H9 (cell line): ENCODE measurements around the gene ERC2. TPM values are rescaled to one million over a fixed set of nuclear protein-coding genes. Genes with fewer than 3 reads are reported as not detected.
A peak's percentile ranks its signal among the peaks of the same experiment; 100 is the strongest.

Experiments
- DNase-seq: peaks from one replicate; pipeline ENCODE4 v3.0.0-alpha.2; 2017
- H2AFZ ChIP-seq: one replicate; pipeline ENCODE4 v1.6.1; 2013; ENCODE audit warnings: mild to moderate bottlenecking, low read length, control low read depth, moderate library complexity
- H2AK5ac ChIP-seq: 2 replicates; pipeline ENCODE4 v1.6.1; 2013; ENCODE audit warnings: low read length, control low read depth, mixed read lengths; ENCODE audit not compliant: insufficient read length
- H2BK120ac ChIP-seq: one replicate; pipeline ENCODE4 v1.6.1; 2013; ENCODE audit warnings: low read depth, mild to moderate bottlenecking, low read length, control low read depth, inconsistent platforms; ENCODE audit not compliant: poor library complexity, severe bottlenecking
- H2BK12ac ChIP-seq: 2 replicates; pipeline ENCODE4 v1.6.1; 2013; ENCODE audit warnings: low read length, control low read depth, mixed read lengths, low read depth; ENCODE audit not compliant: insufficient read length
- H2BK15ac ChIP-seq: 2 replicates; pipeline ENCODE4 v1.6.1; 2013; ENCODE audit warnings: low read depth, low read length, control low read depth
- H2BK20ac ChIP-seq: one replicate; pipeline ENCODE4 v1.6.1; 2013; ENCODE audit warnings: low read depth, mild to moderate bottlenecking, low read length, control low read depth, inconsistent platforms; ENCODE audit not compliant: poor library complexity, severe bottlenecking
- H2BK5ac ChIP-seq: 2 replicates; pipeline ENCODE4 v1.6.1; 2013; ENCODE audit warnings: low read length, control low read depth, mixed read lengths; ENCODE audit not compliant: insufficient read length
- H3K14ac ChIP-seq: 2 replicates; pipeline ENCODE4 v1.6.1; 2013; ENCODE audit warnings: low read length, control low read depth; ENCODE audit not compliant: insufficient read depth
- H3K18ac ChIP-seq: 2 replicates; pipeline ENCODE4 v1.6.1; 2013; ENCODE audit warnings: low read depth, mild to moderate bottlenecking, mixed read lengths, low read length, control low read depth; ENCODE audit not compliant: insufficient read length
- H3K23ac ChIP-seq: 2 replicates; pipeline ENCODE4 v1.6.1; 2013; ENCODE audit warnings: low read length, control low read depth, mixed read lengths, low read depth; ENCODE audit not compliant: insufficient read length
- H3K23me2 ChIP-seq: 2 replicates; pipeline ENCODE4 v1.6.1; 2013; ENCODE audit warnings: low read depth, mild to moderate bottlenecking, mixed read lengths, low read length, control low read depth; ENCODE audit not compliant: insufficient read length, poor library complexity, severe bottlenecking
- H3K27ac ChIP-seq: 2 replicates; pipeline ENCODE4 v1.5.1; 2013; ENCODE audit warnings: low read length, control low read depth, mixed read lengths, low read depth; ENCODE audit not compliant: insufficient read length
- H3K27me3 ChIP-seq: 2 replicates; pipeline ENCODE4 v1.6.1; 2013; ENCODE audit warnings: low read length, control low read depth, inconsistent platforms; ENCODE audit not compliant: insufficient read depth
- H3K4ac ChIP-seq: 2 replicates; pipeline ENCODE4 v1.6.1; 2013; ENCODE audit warnings: low read depth, mild to moderate bottlenecking, control low read depth, inconsistent platforms, low read length, moderate library complexity
- H3K4me1 ChIP-seq: 2 replicates; pipeline ENCODE4 v1.6.1; 2013; ENCODE audit warnings: low read length, control low read depth, inconsistent platforms; ENCODE audit not compliant: insufficient read depth
- H3K4me2 ChIP-seq: 2 replicates; pipeline ENCODE4 v1.6.1; 2013; ENCODE audit warnings: low read length, control low read depth, mixed read lengths; ENCODE audit not compliant: insufficient read length, insufficient read depth
- H3K56ac ChIP-seq: 2 replicates; pipeline ENCODE4 v1.6.1; 2013; ENCODE audit warnings: low read depth, mild to moderate bottlenecking, mixed read lengths, low read length, control low read depth; ENCODE audit not compliant: insufficient read length
- H3K79me1 ChIP-seq: 2 replicates; pipeline ENCODE4 v1.6.1; 2013; ENCODE audit warnings: low read depth, mild to moderate bottlenecking, moderate library complexity, low read length, control low read depth, inconsistent platforms; ENCODE audit not compliant: insufficient read depth, poor library complexity, severe bottlenecking
- H3K79me2 ChIP-seq: 2 replicates; pipeline ENCODE4 v1.6.1; 2013; ENCODE audit warnings: low read length, control low read depth, inconsistent platforms; ENCODE audit not compliant: insufficient read depth
- H3K9ac ChIP-seq: 2 replicates; pipeline ENCODE4 v1.6.1; 2013; ENCODE audit warnings: low read length, control low read depth, mixed read lengths; ENCODE audit not compliant: insufficient read length; ENCODE audit errors: extremely low read depth
- H3K9me3 ChIP-seq: one replicate; pipeline ENCODE4 v1.6.1; 2013; ENCODE audit warnings: low read depth, low read length, inconsistent platforms; ENCODE audit not compliant: control insufficient read depth
- H3T11ph ChIP-seq: one replicate; pipeline ENCODE4 v1.6.1; 2013; ENCODE audit warnings: mild to moderate bottlenecking, low read length, control low read depth, inconsistent platforms
- H4K20me1 ChIP-seq: one replicate; pipeline ENCODE4 v1.6.1; 2013; ENCODE audit not compliant: control insufficient read depth, insufficient read length, insufficient read depth
- H4K5ac ChIP-seq: 2 replicates; pipeline ENCODE4 v1.6.1; 2013; ENCODE audit warnings: low read depth, mild to moderate bottlenecking, mixed read lengths, low read length, control low read depth; ENCODE audit not compliant: insufficient read length
- H4K8ac ChIP-seq: replicated peaks from 2 replicates; pipeline ENCODE4 v1.6.1; 2013; ENCODE audit warnings: low read length, control low read depth, mixed read lengths, low read depth; ENCODE audit not compliant: insufficient read length
- H4K91ac ChIP-seq: 2 replicates; pipeline ENCODE4 v1.6.1; 2013; ENCODE audit warnings: low read depth, mild to moderate bottlenecking, moderate library complexity, mixed read lengths, low read length, control low read depth; ENCODE audit not compliant: insufficient read length
- H3K27ac Mint-ChIP-seq, 3 experiments: 2 replicates in 2 of 3; 3 replicates in 1 of 3; pipeline ENCODE4 v1.8.0; 2020 to 2021; ENCODE audit warnings: mixed read lengths in 3 of 3, mild to moderate bottlenecking in 1 of 3, moderate library complexity in 1 of 3
- H3K27me3 Mint-ChIP-seq: 2 replicates; pipeline ENCODE4 v1.8.0; 2021; ENCODE audit warnings: low read depth, mild to moderate bottlenecking, moderate library complexity, mixed read lengths
- H3K36me3 Mint-ChIP-seq, 3 experiments: 2 replicates in 2 of 3; 3 replicates in 1 of 3; pipeline ENCODE4 v1.8.0; 2020 to 2021; ENCODE audit warnings: low read depth in 3 of 3, mixed read lengths in 3 of 3; ENCODE audit not compliant: insufficient read depth in 1 of 3
- H3K4me1 Mint-ChIP-seq, 2 experiments: 2 replicates each; pipeline ENCODE4 v1.8.0; 2020; ENCODE audit warnings: mixed read lengths in 2 of 2
- H3K4me3 Mint-ChIP-seq, 2 experiments: 2 replicates in 1 of 2; 3 replicates in 1 of 2; pipeline ENCODE4 v1.8.0; 2020 to 2021; ENCODE audit warnings: mild to moderate bottlenecking in 2 of 2, mixed read lengths in 2 of 2, moderate library complexity in 1 of 2
- H3K9me3 Mint-ChIP-seq, 2 experiments: 2 replicates in 1 of 2; 3 replicates in 1 of 2; pipeline ENCODE4 v1.8.0; 2020; ENCODE audit warnings: mild to moderate bottlenecking in 2 of 2, mixed read lengths in 2 of 2, moderate library complexity in 1 of 2
- WGBS: extraction: QIAGEN DNeasy Blood & Tissue Kit; methylation state at CpG from one replicate; pipeline ENCODE4 v1.1.7; 2013; ENCODE audit warnings: missing lambda C conversion rate, low lambda C conversion rate, mixed read lengths; ENCODE audit not compliant: insufficient read length; ENCODE audit errors: extremely low coverage; 5-methylcytosine and 5-hydroxymethylcytosine counted together
- total RNA-seq: library from RNA; stranded (reverse); gene quantifications from 2 replicates; pipeline ENCODE4 v1.2.1, GENCODE V29; 2021
- TF ChIP-seq, protein P1 (sequence below): fragments of 200-600 bp; sonication (generic); conservative IDR thresholded peaks from 3 replicates; pipeline ENCODE4 v1.8.0; 2021; ENCODE audit warnings: antibody characterized with exemption, mild to moderate bottlenecking

The ERC2 gene
- total RNA-seq, 1 experiment from 2014 or later: 15.4 TPM

DNA sequence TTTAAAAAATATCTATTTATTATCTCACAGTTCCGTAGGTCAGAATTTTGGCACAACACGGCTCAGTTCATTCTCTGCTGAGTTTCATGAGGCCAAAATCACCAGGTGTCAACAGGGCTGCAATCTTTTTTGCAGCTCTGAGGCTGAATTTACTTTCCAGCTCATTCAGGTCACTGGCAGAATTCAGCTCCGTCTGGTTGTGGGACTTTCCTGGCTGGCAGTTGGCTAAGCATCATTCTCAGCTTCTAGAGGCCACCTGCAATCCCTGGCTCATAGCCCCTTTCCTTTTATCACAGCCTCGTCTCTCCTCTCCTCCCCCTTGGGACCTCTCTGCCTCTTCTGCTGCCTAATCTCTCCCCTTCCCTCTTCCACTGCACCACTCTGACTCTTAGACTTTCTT, 807.1 kb downstream of the ERC2 start:
- no peak overlapping the region for H3K14ac ChIP-seq
- no peak overlapping the region for H2BK12ac ChIP-seq
- Mint-ChIP-seq H3K27me3 (no peaks in the 10 kb centered on the region), H3K9me3 (no peaks in the 10 kb centered on the region), H3K4me1 (peaks cover 58 to 64% of the 10 kb centered on the region in 2 experiments), H3K36me3 (no peaks in the 10 kb centered on the region), H3K4me3 (no peak overlapping the region), H3K27ac (peak overlapping the region in 1 of 3 experiments; percentile 33; a peak in 2 of 7 replicates)
- no peak overlapping the region for H2BK5ac ChIP-seq
- H3K18ac ChIP-seq: no peak overlapping the region
- TF ChIP-seq, protein P1, sequence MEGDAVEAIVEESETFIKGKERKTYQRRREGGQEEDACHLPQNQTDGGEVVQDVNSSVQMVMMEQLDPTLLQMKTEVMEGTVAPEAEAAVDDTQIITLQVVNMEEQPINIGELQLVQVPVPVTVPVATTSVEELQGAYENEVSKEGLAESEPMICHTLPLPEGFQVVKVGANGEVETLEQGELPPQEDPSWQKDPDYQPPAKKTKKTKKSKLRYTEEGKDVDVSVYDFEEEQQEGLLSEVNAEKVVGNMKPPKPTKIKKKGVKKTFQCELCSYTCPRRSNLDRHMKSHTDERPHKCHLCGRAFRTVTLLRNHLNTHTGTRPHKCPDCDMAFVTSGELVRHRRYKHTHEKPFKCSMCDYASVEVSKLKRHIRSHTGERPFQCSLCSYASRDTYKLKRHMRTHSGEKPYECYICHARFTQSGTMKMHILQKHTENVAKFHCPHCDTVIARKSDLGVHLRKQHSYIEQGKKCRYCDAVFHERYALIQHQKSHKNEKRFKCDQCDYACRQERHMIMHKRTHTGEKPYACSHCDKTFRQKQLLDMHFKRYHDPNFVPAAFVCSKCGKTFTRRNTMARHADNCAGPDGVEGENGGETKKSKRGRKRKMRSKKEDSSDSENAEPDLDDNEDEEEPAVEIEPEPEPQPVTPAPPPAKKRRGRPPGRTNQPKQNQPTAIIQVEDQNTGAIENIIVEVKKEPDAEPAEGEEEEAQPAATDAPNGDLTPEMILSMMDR: no peak
- no peak overlapping the region for H3K4ac ChIP-seq
- H2BK120ac ChIP-seq: no peak overlapping the region
- no peaks in the 10 kb centered on the region for H4K20me1 ChIP-seq
- no peak overlapping the region for H3K23ac ChIP-seq
- no peak overlapping the region for H4K5ac ChIP-seq
- H3K9ac ChIP-seq: no peak overlapping the region
- H3K4me2 ChIP-seq: no peak overlapping the region
- peaks cover 10% of the 10 kb centered on the region; the same call in 1 of the 2 replicates for H3K4me1 ChIP-seq
- H2AK5ac ChIP-seq: no peak overlapping the region
- H3K79me2 ChIP-seq: no peaks in the 10 kb centered on the region
- H3K56ac ChIP-seq: no peak overlapping the region
- H3K79me1 ChIP-seq: no peaks in the 10 kb centered on the region
- DNase-seq: no peak
- H3T11ph ChIP-seq: no peak overlapping the region
- H4K91ac ChIP-seq: no peak overlapping the region
- H4K8ac ChIP-seq: no peak overlapping the region
- no peaks in the 10 kb centered on the region for H3K23me2 ChIP-seq
- no peaks in the 10 kb centered on the region for H3K9me3 ChIP-seq
- no peak overlapping the region for H2BK20ac ChIP-seq
- H2AFZ ChIP-seq: no peak overlapping the region
- no peak overlapping the region for H2BK15ac ChIP-seq
- H3K27ac ChIP-seq: no peak overlapping the region
- no peaks in the 10 kb centered on the region for H3K27me3 ChIP-seq
- no CpG with 5 or more reads among the region's 4 CpGs for WGBS
